ENCODE data around the gene CYP2A13.

CYP2A13 gene

GRCh38 chr19:41083516-41083915 lies 4.7 kb upstream of the CYP2A13 start:
- TF ChIP-seq RAD21 (IDR thresholded peaks at IDR 0.05; ENCODE audit: low read depth) = no peak
- TF ChIP-seq CEBPB (IDR thresholded peaks at IDR 0.05) = no peak
- TF ChIP-seq USF1 (IDR thresholded peaks at IDR 0.05) = no peak
- TF ChIP-seq CREB1 (IDR thresholded peaks at IDR 0.05; ENCODE audit: low read depth) = no peak
- TF ChIP-seq EP300 (IDR thresholded peaks at IDR 0.05; ENCODE audit: borderline replicate concordance) = no peak
- TF ChIP-seq EGR1 (IDR thresholded peaks at IDR 0.05) = no peak
- TF ChIP-seq TEAD4 (IDR thresholded peaks at IDR 0.05) = no peak
- TF ChIP-seq TCF12 (IDR thresholded peaks at IDR 0.05; ENCODE audit: low read depth) = no peak
- no peak for TF ChIP-seq NFIC (IDR thresholded peaks at IDR 0.05)
- no peak for TF ChIP-seq ZBTB7A (IDR thresholded peaks at IDR 0.05; ENCODE audit: low read depth)
- no peak for TF ChIP-seq MAX (IDR thresholded peaks at IDR 0.05)

GRCh38 chr19:41085748-41086415 lies 2.4 kb upstream of the CYP2A13 start:
- TF ChIP-seq CREB1 (IDR thresholded peaks at IDR 0.05; ENCODE audit: low read depth) (no peak), TCF12 (IDR thresholded peaks at IDR 0.05; ENCODE audit: low read depth) (no peak), CEBPB (IDR thresholded peaks at IDR 0.05) (no peak), NFIC (IDR thresholded peaks at IDR 0.05) (no peak), TAF1 (IDR thresholded peaks at IDR 0.05; ENCODE audit: low read depth) (no peak), ZBTB7A (IDR thresholded peaks at IDR 0.05; ENCODE audit: low read depth) (no peak), EGR1 (IDR thresholded peaks at IDR 0.05) (no peak), MAX (IDR thresholded peaks at IDR 0.05) (no peak), EP300 (IDR thresholded peaks at IDR 0.05; ENCODE audit: borderline replicate concordance) (no peak), USF1 (IDR thresholded peaks at IDR 0.05) (no peak), RAD21 (IDR thresholded peaks at IDR 0.05; ENCODE audit: low read depth) (no peak), FOXM1 (IDR thresholded peaks at IDR 0.05; ENCODE audit: borderline replicate concordance, low read depth) (no peak), YY1 (IDR thresholded peaks at IDR 0.05; ENCODE audit: low read depth) (no peak), TEAD4 (IDR thresholded peaks at IDR 0.05) (no peak), REST (IDR thresholded peaks at IDR 0.05; ENCODE audit: low read depth) (no peak)

GRCh38 chr19:41089959-41090358 lies 1.7 kb downstream of the CYP2A13 start:
- no peak for TF ChIP-seq CREB1 (IDR thresholded peaks at IDR 0.05; ENCODE audit: low read depth)
- no peak for TF ChIP-seq TCF12 (IDR thresholded peaks at IDR 0.05; ENCODE audit: low read depth)
- TF ChIP-seq YY1 (IDR thresholded peaks at IDR 0.05; ENCODE audit: low read depth) = no peak
- TF ChIP-seq REST (IDR thresholded peaks at IDR 0.05; ENCODE audit: low read depth) = no peak
- TF ChIP-seq FOXM1 (IDR thresholded peaks at IDR 0.05; ENCODE audit: borderline replicate concordance, low read depth) = no peak
- TF ChIP-seq TEAD4 (IDR thresholded peaks at IDR 0.05) = no peak
- no peak for TF ChIP-seq ZBTB7A (IDR thresholded peaks at IDR 0.05; ENCODE audit: low read depth)
- no peak for TF ChIP-seq CEBPB (IDR thresholded peaks at IDR 0.05)
- no peak for TF ChIP-seq RAD21 (IDR thresholded peaks at IDR 0.05; ENCODE audit: low read depth)
- TF ChIP-seq TAF1 (IDR thresholded peaks at IDR 0.05; ENCODE audit: low read depth) = no peak
- TF ChIP-seq NFIC (IDR thresholded peaks at IDR 0.05) = no peak
- TF ChIP-seq USF1 (IDR thresholded peaks at IDR 0.05) = no peak
- TF ChIP-seq MAX (IDR thresholded peaks at IDR 0.05) = no peak
- TF ChIP-seq EP300 (IDR thresholded peaks at IDR 0.05; ENCODE audit: borderline replicate concordance) = no peak
- TF ChIP-seq EGR1 (IDR thresholded peaks at IDR 0.05) = no peak

- TF ChIP-seq CREB1 (IDR thresholded peaks at IDR 0.05; ENCODE audit: low read depth) (no peak), FOXM1 (IDR thresholded peaks at IDR 0.05; ENCODE audit: borderline replicate concordance, low read depth) (no peak), EP300 (IDR thresholded peaks at IDR 0.05; ENCODE audit: borderline replicate concordance) (no peak)
Observed at GRCh38 chr19:41095703-41096102, 7.5 kb downstream of the CYP2A13 start.

- TF ChIP-seq REST (IDR thresholded peaks at IDR 0.05; ENCODE audit: low read depth) = no peak
- TF ChIP-seq TEAD4 (IDR thresholded peaks at IDR 0.05) = no peak
- TF ChIP-seq NFIC (IDR thresholded peaks at IDR 0.05) = no peak
- no peak for TF ChIP-seq ZBTB7A (IDR thresholded peaks at IDR 0.05; ENCODE audit: low read depth)
- TF ChIP-seq MAX (IDR thresholded peaks at IDR 0.05) = no peak
- TF ChIP-seq TCF12 (IDR thresholded peaks at IDR 0.05; ENCODE audit: low read depth) = no peak
Observed at GRCh38 chr19:41096353-41096752, 8.1 kb downstream of the CYP2A13 start.

Measured in Ishikawa (cell line).